HG03039 (cell line): ENCODE results near the gene RCOR1.
A peak's percentile ranks its signal among the peaks of the same experiment; 100 is the strongest.
"Not testable (repeated sequence)": the region's sequence is repeated elsewhere in the genome, so short reads cannot be mapped to it uniquely, and the experiment has no call there.

ENCODE experiments used
- ATAC-seq: cut with Tn5 transposase; IDR thresholded peaks from one replicate; pipeline ENCODE4 v1.9.1; 2021; ENCODE audit warnings: mild to moderate bottlenecking, moderate library complexity; ENCODE audit not compliant: unreplicated experiment

Gene RCOR1

DNA sequence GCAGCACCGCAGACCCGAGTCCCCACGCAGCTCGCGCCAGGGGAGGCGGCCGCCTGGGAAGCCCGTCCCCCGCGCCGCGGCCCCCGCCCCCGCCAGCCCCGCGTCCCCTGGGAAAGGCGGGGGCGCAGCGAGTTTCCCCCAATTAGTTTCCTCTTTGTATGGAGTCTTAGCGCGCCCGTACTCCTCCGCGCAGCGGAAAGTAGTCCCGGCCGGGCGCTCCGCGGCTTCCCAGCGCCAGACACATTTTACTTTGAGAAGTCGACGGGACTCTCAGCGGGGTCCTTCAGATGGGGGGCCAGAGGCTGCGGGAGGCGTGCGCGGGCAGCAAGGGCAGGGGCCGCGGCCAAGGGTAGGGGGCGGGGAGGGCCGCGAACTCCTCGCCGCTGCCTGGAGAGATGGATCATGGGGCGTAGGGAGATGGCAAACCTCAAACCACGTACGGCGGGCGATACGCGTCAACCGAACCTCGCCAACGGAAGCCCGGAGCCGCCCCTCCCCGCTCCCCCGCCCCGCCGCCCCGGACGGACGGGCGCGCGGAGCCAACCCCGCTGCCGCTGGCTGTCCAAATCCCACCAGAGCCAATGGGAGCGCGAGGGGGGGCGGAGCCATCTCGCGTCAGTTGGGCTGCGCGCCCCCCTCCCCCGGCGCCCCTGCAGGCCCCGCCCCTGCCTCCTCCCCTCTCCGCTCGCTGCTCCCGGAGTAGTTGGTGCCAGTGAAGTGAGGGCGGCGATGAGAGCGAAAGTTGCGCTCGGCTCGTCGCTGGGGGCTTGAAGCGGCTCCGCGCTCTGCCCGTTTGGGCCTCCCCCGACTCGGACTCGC lies at the start of gene RCOR1:
Gene RCOR1, plus strand, starts transcription at position 706 of the 819 bp plus-strand sequence. CDS start 238 bp downstream, outside the sequence.
- ATAC-seq, result peak; percentile 61

DNA sequence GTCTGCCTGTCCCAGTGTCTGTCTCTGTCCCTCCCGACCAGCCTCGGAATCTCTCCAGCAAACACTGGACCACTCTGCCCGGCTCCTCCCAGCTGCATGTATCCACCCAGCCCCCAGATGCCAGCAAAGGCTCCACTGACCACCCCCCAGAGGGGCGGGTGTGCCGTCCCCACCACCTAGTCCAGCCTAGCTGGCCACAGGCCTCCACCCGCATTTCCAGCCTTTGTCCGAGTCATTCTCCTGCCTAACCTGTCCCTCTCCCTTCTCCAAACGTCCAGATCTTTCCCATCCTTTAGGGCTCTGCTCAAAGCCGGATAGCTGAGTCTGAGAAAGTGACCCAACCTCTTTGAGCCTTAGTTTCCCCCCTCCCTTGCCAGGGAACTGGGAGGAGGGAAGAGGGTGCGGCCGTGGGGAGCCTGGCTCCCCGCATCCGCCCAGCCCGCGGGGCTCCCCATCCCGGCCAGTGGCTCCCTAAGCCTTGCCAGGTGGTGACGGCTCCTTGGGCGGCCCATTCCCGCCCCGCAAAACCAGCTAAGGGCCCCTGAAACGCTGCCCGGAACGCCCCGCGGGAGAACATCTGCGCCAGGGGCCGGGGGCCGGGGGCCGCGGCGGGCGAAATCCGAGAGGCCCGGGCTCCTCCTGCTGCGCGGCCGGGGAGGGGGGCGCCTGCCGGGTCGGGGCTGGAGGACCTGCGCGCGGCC lies 48.3 kb upstream of the RCOR1 start:
- ATAC-seq, result no peak

DNA sequence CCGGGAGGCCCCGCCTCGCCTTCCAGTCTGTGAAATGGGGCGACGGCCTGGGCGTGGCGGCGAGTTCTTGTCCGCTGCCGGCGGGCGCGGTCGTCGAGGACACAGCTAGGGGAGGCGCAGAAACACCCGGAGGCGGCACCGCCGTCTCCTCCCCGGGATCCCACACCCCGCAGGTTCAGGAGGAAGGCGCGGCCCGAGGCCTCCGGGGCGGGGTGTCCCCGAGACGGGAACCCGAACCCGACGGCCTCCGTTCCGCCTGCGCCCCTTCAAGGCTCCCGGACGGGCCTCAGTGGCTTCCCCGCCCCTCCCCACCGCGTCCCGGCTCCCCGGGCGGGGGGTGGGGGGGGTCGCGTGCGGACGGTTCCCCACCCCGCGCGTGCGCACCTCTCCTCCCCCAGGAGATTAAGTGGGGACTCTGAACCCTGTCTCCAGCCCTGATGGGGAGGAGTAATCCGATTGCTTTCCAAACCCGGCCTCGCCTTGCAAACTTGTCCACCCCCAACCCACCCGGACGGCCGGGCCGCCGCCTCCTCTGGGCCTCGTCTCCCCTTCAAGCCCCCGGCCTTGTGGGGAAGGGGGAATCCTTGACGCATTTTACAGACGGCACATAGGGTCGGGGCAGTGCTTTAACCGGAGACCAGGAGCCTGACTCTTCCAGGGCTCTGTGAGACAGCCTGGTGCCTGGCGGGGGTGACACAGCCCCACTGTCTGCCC lies 47.5 kb upstream of the RCOR1 start:
- no peak for ATAC-seq

DNA sequence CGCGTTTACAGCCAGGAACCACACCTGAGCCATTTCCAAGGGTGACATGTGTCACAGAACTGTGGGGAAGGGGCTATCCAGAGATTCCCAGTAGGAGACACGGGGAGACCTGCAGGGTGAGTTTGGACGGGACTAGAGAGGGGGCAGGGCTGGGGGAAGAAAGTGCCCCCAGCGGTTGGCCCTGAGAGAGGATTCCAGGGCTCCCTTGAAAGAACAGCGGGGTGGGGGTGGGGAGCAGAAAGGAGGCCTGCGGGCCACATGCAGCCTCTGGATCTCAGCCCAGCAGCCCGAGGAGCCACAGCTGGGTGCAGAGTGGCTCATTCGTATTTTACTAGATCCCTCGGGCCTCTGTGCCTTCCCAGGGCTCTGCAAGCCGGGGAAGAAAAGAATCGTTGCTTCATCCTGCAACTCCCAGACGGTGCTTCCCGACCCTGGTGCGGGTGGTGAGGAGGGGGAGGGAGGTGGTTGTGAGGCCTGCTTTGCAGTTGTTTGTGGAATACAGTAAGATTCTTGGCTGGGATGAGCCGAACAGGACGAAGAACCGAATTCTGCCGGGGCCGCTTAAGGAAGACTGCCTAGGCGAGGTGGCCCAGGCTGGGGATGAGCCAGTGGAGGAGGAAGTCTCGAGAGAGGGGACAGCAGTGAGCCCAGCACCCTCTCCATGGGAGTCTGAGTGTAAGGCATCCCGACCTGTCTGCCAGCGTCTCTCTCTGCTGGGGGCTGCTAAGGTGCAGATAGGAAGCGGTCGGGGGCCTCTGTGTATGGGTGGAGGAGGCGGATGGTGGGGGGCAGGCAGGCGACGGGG lies 46.8 kb upstream of the RCOR1 start:
- no peak for ATAC-seq

GRCh38 chr14:102548616-102549240 lies 43.7 kb upstream of the RCOR1 start:
- no peak for ATAC-seq

GRCh38 chr14:102550927-102551401 lies 41.5 kb upstream of the RCOR1 start:
- ATAC-seq, result not testable (repeated sequence)

DNA sequence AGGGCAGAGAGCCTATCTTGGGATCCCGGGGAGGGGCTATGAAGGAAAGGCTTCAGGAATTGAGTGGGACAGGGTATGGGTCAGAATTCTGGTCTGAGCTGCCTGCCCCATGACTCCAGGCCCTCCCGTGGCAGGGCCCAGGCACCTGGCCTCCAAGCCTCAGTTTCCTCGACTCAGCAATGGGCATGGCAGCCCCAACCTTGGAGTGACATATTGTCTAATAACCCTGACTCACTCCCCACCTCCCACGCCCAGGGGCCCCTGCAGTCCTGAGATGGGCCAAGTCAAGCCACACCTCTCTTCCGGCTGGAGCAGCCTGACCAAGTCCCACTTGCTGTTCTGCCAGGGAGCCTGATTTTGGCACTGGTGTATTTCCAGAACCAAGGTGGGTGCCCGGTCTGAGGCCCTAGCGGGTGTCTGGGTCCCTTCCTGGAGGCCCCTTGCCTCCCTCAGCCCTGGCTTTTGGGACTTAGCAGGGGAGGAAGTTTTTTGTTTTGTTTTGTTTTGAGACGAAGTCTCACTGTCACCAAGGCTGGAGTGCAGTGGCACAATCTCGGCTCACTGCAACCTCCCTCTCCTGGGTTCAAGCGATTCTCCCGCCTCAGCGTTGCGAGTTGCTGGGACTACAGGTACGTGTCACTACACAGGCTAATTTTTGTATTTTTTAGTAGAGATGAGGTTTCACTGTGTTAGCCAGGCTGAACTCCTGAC lies 40.3 kb upstream of the RCOR1 start:
- ATAC-seq, result no peak

GRCh38 chr14:102554821-102555819 lies 37.3 kb upstream of the RCOR1 start:
- no peak for ATAC-seq

DNA sequence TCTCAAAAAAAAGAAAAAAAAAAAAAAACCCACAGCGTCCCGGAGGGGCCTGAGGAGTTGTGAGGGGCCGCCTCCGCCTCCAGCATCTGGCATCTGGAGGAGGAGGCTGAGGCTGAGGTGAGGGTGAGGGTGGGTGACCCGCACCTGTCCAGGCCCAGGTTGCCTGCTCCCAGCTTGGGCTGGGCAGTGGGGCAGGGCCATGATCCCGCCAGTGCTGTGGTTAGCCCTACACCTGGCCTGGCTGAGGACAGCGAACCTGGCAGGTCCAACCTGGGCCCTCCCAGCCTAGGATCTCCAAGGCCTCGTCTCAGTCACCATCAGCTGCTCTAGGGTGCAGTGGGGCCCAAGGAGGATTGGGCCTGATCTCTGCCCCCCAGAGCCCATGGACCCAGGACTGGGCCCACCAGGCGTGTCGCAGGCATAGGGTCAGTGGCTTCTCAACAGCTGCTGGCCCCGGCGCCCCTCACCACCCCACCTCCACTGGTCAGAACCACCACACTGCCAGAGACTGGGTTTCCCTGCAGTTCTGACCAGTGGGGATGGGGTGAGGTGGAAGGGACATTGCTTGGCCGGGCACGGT lies 36.3 kb upstream of the RCOR1 start:
- no peak for ATAC-seq

- no peak for ATAC-seq
Observed at GRCh38 chr14:102557434-102558226, 34.8 kb upstream of the RCOR1 start.

DNA sequence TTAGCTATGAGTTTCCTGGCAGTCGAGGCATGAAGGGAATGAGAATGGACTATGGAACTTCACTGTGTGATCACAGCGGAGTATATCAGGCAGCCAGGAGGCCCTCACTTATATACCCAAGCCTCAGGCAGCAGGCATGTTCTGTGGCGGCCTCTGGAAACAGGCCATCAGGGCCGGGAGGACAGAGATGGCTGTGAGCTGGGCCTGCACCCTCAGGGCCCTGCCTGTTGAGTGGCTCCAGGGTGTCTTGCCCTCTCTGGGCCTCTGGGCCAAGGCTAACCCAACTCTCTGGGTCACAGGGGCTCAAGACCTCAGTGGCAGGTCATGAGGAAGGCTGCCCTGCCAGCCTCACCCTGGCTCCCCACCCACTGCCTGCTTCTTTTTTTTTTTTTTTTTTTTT lies 33.9 kb upstream of the RCOR1 start:
- no peak for ATAC-seq

DNA sequence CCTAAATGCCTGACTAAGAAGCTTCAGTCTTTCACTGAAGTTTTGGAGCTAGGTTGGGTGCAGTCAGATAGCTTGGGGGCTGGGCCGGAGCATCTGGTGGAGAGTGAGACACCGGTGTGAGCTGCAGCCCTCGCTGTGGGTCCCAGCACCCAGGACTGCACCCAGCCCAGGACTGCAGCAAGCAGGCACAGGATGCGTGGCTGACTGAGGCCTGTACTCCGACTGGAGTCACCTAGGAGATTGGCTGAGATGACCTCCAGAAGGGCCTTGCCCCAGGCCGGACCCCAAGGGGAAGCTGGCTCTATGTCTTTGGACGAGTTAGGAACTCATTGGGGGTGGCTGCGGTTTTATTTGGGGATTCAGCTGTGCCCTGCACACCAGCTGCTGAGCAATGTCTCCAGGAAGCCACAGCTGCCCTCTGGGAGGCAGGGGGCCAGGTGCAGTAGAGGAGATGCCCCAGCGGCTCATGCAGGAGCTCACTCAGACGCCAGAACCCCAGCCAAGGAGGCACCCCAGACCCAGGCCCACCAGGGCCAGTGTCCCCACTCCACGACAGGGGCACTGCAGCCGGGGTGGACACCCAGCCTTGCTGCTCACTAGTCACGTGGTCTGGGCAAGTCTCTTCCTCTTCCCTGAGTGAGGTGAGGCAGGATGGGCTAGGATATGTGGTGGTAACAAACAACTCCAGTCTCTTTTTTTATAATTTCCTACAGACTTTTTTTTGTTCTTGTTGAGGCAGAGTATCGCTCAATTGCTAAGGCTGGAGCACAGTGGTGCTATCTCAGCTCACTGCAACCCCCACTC lies 31.8 kb upstream of the RCOR1 start:
- no peak for ATAC-seq

GRCh38 chr14:102565331-102565887 lies 27.0 kb upstream of the RCOR1 start:
- ATAC-seq, result no peak

DNA sequence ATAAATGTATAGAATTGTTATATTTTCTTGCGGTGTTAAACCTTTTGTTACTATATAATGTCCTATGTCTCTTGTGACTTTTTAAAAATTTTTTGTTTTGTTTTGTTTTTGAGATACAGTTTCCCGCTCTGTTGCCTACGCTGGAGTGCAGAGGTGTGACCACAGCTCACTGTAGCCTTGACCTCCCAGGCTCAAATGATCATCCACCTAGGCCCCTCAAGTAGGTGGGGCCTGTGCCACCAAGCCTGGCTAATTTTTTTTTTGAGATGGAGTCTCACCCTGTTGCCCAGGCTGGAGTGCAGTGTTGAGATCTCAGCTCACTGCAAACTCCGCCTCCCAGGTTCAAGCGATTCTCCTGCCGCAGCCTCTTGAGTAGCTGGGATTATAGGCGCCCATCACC lies 26.5 kb upstream of the RCOR1 start:
- ATAC-seq, result no peak

GRCh38 chr14:102568115-102568614 lies 24.3 kb upstream of the RCOR1 start:
- no peak for ATAC-seq
